Skeletal muscle cell (primary cell): ENCODE results near the gene WFS1.
A peak's percentile ranks its signal among the peaks of the same experiment; 100 is the strongest.

Experiments used
- DNase-seq: peaks from one replicate; pipeline ENCODE4 v3.0.0-alpha.2; 2010; ENCODE audit warnings: low read depth
- H3K4me3 ChIP-seq: 2 replicates; pipeline ENCODE4 v1.5.1; 2011; ENCODE audit warnings: low read depth, mild to moderate bottlenecking, control low read depth, low read length, moderate library complexity

The WFS1 gene, protein sequence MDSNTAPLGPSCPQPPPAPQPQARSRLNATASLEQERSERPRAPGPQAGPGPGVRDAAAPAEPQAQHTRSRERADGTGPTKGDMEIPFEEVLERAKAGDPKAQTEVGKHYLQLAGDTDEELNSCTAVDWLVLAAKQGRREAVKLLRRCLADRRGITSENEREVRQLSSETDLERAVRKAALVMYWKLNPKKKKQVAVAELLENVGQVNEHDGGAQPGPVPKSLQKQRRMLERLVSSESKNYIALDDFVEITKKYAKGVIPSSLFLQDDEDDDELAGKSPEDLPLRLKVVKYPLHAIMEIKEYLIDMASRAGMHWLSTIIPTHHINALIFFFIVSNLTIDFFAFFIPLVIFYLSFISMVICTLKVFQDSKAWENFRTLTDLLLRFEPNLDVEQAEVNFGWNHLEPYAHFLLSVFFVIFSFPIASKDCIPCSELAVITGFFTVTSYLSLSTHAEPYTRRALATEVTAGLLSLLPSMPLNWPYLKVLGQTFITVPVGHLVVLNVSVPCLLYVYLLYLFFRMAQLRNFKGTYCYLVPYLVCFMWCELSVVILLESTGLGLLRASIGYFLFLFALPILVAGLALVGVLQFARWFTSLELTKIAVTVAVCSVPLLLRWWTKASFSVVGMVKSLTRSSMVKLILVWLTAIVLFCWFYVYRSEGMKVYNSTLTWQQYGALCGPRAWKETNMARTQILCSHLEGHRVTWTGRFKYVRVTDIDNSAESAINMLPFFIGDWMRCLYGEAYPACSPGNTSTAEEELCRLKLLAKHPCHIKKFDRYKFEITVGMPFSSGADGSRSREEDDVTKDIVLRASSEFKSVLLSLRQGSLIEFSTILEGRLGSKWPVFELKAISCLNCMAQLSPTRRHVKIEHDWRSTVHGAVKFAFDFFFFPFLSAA

DNA sequence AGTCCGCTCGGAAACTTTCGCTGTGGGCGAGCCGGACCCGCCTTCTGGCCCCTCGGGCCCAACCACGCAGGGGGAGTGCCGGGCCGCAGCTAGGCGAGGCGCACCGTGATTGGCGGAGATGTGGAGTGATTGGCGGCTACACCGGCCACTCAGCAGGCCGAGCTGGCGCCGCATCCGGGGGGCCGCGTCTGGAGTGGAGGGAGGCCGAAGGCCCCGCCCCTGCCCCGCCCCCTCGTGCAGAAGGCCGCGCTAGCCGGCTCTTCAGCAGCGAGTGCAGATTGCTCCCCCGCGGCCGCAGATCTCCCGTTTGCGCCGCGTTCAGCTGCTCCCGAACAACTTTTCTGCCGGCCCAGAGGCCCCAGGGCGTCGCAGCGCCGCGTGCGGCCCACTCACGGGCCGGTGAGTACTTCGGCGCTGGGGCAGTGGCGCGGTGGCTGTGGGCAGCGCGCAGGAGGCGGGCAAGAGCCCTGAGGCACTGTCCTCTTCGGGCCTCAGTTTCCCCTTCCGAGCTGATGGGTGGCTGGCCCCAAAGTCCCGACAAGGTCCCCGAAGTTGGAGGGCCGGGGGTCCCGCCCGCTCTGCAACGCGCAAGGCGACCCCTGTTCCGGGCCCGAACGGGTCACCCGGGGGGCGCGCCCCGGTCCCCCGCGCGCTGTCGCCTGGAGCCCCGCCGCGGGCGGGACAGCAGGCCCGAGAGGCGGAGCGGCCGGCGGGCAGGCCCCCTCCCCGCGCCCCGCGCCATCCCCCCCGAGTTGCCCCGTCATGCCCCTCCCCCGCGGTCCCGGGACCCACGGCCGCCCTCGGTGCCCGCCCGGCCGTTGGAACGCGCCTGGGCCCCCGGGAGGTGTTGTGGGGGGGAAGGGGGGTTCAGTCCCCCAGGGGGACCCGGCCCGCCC is at the start of gene WFS1:
Gene WFS1, plus strand, starts transcription at position 235 of the 896 bp plus-strand sequence. CDS start 7,606 bp downstream, outside the sequence.
- H3K4me3 ChIP-seq = peak within 1 kb of the TSS; percentile 96
- DNase-seq = peak; percentile 95

DNA sequence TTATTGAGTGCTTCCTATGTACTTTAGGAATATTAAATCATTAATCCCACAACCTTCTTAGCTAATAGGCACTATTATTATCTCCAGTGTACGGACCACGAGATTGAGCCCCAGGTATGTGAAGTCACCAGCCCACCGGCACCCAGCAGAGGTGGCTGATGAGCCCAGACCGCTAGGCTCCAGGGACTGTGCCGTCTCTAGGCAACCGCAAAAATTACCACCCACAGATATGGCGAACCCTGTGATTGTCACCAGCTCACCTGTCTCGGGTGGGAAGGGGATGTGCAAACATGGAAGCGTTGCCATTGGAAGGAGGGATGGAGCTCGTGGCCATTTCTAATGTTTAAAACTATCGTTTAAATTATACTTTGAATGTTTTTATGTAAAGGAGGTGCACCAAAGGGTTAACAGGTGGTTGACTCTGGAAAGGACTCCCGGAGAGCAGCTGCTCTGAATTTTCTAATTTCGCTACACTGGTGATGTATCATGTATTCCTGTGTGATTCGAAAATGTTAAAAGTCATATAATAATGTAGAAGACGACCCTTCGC is 48.3 kb upstream of the WFS1 start:
- DNase-seq = no peak
- no peak overlapping the region for H3K4me3 ChIP-seq

DNA sequence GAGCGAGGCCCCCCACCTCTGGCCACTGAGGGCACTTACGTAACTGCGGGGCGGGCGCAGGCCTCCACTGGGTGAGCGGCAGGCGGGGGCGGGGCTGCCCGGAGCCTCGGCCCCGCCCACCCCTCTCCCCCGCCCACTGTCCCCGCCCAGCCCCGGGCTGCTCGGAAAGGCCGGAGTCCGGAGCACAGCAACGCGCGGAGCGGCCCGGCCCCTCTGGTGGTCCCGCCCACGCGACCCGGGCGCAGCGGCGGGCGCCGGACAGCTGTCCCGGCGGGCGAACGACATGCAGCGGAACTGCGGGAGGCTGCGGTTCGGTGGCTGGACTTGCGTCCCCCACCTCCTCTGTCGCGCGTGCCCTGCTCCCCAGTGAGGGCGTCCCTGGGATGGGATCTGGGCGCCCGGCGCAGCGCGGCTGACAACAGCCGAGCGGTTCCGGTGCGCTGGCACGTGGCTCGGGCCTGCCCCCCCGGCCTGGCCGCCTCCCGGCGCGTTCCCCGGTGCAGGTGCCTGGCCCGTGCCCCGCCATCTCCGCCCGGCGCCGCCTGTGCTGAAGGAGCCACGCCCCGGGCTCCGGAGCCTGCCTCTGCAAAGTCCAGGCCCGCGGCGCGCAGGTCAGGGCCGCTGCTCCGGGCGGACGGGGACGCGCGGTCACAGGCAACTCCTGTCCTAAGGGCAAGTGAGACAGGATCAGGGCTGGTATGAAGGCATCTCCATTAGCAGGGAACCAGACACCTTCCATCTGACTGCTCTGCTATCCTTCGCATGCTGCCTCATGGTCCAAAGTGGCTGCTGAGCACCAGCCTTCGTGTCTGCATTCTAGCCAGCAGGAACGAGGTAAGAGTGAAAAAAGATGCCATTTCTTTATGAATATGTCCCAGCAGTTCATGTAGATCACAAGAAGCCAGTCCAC is 47.5 kb upstream of the WFS1 start:
- H3K4me3 ChIP-seq = no peak overlapping the region
- DNase-seq = no peak

DNA sequence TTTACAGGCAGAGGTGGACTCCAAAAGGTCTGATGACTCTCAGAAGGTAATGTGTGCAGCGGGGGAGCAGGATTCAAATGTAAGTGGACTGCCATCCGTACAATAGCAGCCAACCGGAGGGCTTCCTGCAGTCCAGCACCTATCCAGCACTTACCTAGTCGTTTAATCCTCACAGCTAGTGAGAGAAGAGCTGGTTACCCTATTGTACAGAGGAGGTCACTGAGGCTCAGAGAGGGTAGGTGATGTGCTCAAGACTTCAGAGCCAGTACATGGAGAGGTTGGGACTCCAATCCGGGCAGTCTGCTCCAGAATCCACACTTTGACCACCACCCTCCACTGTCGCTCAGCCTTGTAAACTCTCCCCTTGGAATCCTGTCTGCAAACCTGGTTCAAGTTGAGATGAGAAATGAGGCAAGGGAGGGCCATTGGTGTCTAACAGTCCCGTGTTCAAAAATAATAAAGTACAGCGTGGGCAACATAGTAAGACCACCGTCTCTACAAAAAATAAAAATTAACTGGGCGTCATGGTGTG is 46.8 kb upstream of the WFS1 start:
- DNase-seq = no peak

DNA sequence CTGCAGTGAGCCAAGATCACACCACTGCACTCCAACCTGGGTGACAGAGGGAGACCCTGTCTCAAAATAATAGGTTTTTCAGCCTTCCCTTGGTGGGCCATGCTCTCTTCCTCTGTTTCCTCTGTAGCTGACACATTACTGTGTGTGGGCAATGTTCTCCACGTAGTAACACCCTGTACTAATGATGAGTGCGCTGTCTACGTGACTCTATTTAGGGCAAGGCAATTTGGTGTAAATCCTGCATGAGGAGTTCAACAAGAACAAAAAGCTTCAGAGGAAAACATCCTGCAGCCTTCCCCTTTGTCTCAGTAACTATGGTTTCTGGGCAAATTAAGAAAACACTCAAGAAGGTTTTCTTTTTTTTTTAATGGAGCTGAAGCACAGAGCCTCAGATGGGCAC is 44.9 kb upstream of the WFS1 start:
- no peak for DNase-seq
- H3K4me3 ChIP-seq = no peak overlapping the region

More for the DNA sequence above, 46.8 kb upstream of the WFS1 start:
- no peak overlapping the region for H3K4me3 ChIP-seq

DNA sequence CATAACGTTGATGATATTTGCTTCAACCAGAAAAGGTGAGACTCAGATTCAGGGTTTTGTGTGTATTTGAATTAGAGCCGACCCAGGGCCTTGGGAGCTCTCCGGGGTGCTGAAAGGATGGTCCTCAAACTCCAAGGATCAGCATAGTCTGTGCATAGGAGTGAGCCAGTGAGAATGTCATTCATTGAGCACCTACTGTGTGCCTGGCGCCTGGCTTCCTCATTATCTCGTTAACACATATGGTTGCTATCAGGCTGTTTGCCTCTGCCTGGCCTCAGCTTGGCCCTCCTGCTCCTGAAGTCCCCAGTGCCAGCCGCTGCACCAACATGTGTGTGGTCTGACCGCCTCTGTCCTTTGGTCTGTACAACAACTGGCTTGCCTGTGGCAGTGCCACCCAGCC is 44.2 kb upstream of the WFS1 start:
- H3K4me3 ChIP-seq = no peak overlapping the region
- DNase-seq = no peak

DNA sequence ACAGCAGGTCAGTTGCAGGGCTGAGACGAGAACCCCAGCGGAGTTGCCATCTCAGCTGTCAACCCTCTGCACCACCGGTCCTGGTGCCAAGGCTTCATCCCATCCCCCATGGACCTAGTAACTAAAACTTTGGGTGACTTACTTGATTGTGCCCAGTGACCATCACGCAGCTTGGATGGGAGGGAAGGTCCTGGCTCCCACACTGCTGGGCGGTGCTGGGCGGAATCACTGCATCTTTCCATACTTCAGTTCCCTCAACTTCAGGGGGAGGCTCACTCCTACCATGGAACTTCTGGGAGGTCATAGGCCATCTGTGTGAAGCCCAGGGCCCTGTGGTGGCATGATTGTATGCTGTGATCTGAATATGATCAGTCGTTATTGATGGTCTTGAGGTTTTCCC is 43.1 kb upstream of the WFS1 start:
- DNase-seq = no peak
- no peak overlapping the region for H3K4me3 ChIP-seq

DNA sequence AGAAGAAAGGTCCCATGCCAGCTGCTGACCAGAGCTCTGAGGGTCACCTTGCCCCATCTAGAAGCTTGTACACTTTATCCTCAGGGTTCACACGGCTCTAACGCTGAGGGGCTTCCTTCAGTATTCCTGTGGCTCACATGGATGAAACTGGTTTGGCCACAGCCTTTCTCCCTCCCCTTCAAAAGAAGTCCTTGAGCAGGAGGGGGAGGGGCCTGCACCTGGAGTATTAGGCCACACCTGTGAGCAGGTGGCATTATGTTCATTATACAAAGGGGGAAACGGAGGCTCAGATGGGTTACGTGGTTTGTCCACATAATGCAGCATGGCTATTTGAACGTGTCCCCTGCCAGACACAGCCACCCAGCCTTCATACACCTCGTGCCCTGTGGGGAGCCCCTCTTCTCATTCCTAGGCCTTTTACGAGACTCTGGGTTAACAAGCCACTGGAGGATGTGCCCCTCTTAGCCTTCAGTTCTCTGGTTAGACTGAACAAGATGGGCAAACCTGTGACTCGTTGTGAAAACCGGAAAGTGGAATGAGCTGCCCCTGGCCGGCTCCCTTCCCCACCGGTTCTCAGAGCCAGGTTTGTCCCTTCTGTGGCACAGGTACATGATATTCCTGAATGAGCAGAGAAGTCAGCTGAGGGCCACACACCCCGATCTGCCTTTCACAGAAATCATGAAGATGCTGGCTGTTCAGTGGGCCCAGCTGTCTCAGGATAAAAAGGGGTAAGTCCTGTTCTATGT is 42.1 kb upstream of the WFS1 start:
- no peak overlapping the region for H3K4me3 ChIP-seq
- no peak for DNase-seq

DNA sequence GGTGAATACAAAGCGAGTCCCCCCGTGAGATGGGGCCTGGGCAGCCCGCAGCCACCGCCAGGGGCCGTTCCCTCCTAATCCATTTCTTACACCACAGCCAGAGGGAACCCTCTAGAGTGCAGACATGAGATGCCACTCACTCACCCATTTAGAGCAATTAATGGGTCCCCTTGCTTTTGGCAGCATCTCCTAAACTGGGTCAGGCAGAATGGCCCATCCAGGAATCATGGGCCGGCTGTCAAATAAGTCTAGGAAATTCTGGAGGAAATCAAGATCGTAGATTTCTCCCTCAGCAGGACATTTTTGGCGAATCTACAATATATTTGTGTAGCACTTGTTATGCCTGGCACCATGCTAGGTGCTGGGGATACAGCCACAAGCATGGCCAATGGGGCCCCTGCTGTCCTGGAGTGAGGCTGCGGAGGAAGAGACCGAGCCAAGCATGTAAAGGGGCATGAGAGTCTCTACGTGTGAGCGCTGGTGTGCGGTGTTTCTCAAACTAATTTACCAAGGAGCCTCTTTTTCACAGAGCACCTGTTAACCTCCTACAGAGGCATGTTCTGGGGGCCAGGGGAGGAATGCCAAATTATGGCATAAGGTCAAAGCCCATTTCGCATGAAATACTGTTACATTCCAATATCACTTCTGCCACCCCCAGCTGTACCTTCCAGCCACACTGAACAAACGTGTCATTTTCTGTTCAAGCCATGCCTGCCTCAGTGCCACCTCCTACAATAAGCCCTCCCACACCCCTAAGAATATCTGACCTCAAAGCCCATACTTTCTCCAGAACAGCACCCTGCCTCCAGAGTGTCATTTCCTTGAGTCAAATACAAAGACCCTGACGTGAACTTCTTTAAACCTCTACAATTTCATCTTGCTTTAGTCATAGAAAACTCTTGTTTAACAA is 41.2 kb upstream of the WFS1 start:
- DNase-seq = no peak
- H3K4me3 ChIP-seq = no peak overlapping the region

DNA sequence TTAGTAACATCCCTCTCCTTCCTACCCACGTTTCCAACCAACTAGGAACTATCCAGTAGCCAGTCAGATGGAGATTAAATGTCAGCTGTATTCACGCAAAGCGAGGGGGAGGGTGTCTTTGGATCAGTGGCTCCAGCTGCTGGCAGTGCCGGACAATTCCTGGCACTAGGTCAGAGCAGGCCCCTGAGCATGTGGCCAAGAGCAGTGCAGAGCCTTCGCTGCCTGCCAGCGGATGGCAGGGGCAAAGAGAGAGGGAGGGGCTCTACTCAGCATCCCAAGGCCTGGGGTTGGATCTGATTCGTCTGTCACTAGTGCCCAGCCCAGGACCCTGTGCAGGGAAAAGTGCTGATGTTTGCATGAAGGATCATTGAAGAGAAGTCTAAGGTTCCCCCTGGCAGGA is 40.6 kb upstream of the WFS1 start:
- DNase-seq = no peak
- H3K4me3 ChIP-seq = no peak overlapping the region

DNA sequence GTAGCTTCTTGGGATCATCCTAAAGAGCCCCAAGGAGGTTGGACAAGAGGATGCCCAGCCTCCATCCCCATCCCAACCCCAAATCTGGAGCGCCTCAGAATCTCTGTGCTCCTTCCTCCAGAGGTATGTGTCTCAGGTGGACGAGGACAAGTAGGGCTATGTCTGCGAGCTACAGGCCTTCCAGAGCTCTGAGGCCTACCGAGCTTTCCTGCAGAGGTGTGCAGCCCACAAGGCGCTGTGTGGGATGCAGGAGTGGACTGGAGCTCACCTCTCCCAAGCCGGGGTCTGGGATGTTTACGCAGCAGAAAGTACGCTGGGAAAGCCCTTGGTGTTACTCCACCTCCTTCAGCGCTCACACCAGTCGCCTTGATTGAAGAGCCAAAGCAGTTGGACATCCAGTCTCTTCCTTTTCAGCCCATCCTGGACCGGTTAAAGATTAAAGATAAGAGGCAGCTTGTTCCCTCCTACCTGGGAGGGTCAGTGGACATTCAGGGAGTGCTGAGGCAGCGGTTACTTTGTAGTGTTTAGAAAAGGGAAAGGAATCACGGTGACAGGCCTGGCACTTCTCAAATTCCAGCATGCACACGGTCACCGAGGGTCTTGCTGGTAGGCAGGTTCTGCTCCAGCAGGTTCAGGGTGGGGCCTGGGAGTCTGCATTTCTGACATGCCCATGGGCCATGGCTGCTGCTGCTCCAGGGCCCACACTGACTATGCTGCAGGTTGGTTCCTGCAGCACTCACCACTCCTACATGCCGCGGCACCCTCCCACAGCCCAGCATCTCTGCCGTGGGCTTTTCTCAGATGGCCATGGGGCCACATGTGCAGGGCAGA is 39.8 kb upstream of the WFS1 start:
- no peak for DNase-seq

DNA sequence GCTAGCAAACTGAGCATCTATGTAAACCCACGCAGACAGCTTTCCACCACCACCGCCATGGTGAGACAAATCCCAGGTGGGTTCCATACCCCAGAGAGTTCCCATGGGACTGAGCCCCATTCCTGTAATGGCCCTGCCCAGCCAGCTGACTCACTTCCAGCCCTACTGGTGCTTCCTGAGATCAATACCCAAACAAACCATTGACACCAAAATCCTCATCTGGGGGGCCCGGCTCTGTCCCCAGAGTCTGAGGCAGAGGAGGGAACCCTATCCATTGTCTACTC is 39.2 kb upstream of the WFS1 start:
- H3K4me3 ChIP-seq = no peak overlapping the region
- no peak for DNase-seq

More for the DNA sequence above, 39.8 kb upstream of the WFS1 start:
- H3K4me3 ChIP-seq = no peak overlapping the region

DNA sequence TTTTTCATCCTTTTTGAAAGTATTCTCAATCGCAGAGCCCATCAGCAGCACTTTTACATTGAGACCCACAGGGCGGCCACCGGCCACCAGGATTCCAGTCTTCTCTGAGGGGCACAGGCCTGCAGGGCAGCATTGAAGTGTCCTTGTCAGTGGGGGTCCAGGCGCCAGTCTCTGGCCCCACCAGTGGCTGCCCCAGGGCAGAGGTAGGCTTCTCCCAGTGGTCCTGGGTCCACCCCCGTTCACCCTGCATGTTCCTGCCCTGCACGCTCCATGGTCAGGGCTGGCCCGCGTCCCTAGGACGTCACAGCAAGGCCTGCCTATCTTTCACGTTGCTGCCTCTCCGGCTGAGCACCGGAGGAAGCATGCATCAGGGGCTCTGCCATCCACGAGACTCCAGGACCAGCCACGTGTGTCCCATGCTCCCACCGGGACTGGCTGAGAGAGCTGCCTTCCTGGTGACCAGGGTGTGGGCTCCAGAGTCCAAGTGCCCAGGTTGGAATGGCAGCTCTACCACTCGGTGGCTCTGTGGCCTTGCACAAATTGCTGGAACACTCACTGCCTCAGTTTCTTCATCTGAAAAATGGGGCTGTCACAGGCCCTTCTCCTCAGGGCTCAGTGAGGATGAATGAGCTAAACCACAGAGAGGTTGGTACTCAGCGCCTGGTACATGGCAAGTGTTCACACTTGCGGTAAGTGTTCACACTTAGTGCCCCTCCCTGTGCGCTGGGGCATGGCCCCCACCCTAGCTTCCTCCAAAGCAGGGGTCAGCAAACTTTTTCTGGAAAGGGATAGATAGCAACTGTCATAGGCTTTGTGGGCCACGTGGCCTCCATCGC is 38.6 kb upstream of the WFS1 start:
- no peak for DNase-seq

DNA sequence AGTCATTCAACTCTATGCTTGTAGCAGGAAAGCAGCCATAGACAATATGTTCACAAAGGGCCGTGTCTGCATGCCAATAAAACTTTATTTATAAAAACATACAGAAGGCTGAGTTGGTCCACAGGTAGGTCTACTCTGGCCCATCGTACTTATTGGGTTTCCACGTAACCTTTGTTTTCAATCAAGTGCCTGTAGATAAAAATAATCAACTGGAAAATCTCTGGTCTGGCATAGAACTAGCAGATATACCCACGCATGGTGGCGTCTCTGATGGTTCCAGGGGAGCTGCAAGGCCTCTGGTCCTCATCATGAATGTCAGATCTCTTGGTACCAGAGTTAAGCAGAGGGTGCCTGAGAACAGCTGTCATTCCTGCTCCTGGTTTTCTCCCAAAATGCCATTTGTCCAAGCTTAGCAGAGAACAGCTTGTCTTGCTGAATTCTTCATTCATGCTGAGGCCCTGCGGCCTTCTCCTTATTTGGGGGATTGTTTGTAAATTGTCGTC is 37.9 kb upstream of the WFS1 start:
- H3K4me3 ChIP-seq = no peak overlapping the region
- no peak for DNase-seq

More for the DNA sequence above, 38.6 kb upstream of the WFS1 start:
- H3K4me3 ChIP-seq = no peak overlapping the region
